ENCODE measurements around the gene CHN2. TPM values are rescaled to one million over a fixed set of nuclear protein-coding genes. Genes with fewer than 3 reads are reported as not detected.

Gene CHN2
- polyA plus RNA-seq, 2 of the 4 experiments (the other 2 are of a cell fraction): 0.06 TPM; not detected in 1

GRCh38 chr7:29356631-29357030, 162.1 kb downstream of the CHN2 start:
- no peak overlapping the region for H3K4me2 ChIP-seq
- CTCF ChIA-PET: interaction anchor here (0.8 to 0.9 kb wide), 2 partner anchors 52 to 167 kb away, joined by 4 read pairs; no protein-coding TSS in a partner anchor
- no peaks in the 10 kb centered on the region for H3K4me1 ChIP-seq
- H3K9me3 ChIP-seq: no peaks in the 10 kb centered on the region
- DNase-seq (ENCODE audit: low read depth in 1 of 2, low spot score in 1 of 2) (no peak), FAIRE-seq (no peak), ATAC-seq (no peak)
- 75% methylated on average over 9 of the region's 9 CpGs for WGBS (ENCODE audit: missing lambda C conversion rate)
- H3K4me3 ChIP-seq: no peak overlapping the region
- POLR2A ChIA-PET: no interaction called here
- no peak overlapping the region for H3K27ac ChIP-seq
- TF ChIP-seq MAZ (IDR thresholded peaks at IDR 0.05; ENCODE audit: borderline replicate concordance, low read depth, low read length): no peak
- TF ChIP-seq NPAS2 (CRISPR knock-in tag; IDR thresholded peaks at IDR 0.05; ENCODE audit: borderline replicate concordance): no peak
- TF ChIP-seq, protein P1, sequence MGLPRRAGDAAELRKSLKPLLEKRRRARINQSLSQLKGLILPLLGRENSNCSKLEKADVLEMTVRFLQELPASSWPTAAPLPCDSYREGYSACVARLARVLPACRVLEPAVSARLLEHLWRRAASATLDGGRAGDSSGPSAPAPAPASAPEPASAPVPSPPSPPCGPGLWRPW (IDR thresholded peaks at IDR 0.05): no peak
- TF ChIP-seq KDM5A (IDR thresholded peaks at IDR 0.05): no peak
- no peak for TF ChIP-seq JUNB (IDR thresholded peaks at IDR 0.05)
- no peak for TF ChIP-seq CHD4 (IDR thresholded peaks at IDR 0.05; ENCODE audit: borderline replicate concordance)
- TF ChIP-seq, protein P2, sequence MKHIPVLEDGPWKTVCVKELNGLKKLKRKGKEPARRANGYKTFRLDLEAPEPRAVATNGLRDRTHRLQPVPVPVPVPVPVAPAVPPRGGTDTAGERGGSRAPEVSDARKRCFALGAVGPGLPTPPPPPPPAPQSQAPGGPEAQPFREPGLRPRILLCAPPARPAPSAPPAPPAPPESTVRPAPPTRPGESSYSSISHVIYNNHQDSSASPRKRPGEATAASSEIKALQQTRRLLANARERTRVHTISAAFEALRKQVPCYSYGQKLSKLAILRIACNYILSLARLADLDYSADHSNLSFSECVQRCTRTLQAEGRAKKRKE (CRISPR knock-in tag; IDR thresholded peaks at IDR 0.05; ENCODE audit: low read depth): no peak
- TF ChIP-seq MAFK (IDR thresholded peaks at IDR 0.05; ENCODE audit: partially characterized antibody): no peak
- TF ChIP-seq ZNF302 (CRISPR knock-in tag; IDR thresholded peaks at IDR 0.05): no peak
- TF ChIP-seq, protein P3, sequence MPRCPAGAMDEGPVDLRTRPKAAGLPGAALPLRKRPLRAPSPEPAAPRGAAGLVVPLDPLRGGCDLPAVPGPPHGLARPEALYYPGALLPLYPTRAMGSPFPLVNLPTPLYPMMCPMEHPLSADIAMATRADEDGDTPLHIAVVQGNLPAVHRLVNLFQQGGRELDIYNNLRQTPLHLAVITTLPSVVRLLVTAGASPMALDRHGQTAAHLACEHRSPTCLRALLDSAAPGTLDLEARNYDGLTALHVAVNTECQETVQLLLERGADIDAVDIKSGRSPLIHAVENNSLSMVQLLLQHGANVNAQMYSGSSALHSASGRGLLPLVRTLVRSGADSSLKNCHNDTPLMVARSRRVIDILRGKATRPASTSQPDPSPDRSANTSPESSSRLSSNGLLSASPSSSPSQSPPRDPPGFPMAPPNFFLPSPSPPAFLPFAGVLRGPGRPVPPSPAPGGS (IDR thresholded peaks at IDR 0.05): no peak
- no peak for TF ChIP-seq ZSCAN20 (CRISPR knock-in tag; IDR thresholded peaks at IDR 0.05)
- TF ChIP-seq RFX5 (IDR thresholded peaks at IDR 0.05): no peak
- no peak for TF ChIP-seq TP53 (CRISPR knock-in tag; IDR thresholded peaks at IDR 0.05)
- no peak for TF ChIP-seq EHMT2 (IDR thresholded peaks at IDR 0.05; ENCODE audit: low read depth)
- TF ChIP-seq E2F6 (IDR thresholded peaks at IDR 0.05; ENCODE audit: borderline replicate concordance, low read depth): no peak
- TF ChIP-seq PHF8 (IDR thresholded peaks at IDR 0.05; ENCODE audit: borderline replicate concordance, low read depth): no peak
- no peak for TF ChIP-seq HOXB13 (CRISPR knock-in tag; IDR thresholded peaks at IDR 0.05; ENCODE audit: low read depth)
- TF ChIP-seq, protein P4, sequence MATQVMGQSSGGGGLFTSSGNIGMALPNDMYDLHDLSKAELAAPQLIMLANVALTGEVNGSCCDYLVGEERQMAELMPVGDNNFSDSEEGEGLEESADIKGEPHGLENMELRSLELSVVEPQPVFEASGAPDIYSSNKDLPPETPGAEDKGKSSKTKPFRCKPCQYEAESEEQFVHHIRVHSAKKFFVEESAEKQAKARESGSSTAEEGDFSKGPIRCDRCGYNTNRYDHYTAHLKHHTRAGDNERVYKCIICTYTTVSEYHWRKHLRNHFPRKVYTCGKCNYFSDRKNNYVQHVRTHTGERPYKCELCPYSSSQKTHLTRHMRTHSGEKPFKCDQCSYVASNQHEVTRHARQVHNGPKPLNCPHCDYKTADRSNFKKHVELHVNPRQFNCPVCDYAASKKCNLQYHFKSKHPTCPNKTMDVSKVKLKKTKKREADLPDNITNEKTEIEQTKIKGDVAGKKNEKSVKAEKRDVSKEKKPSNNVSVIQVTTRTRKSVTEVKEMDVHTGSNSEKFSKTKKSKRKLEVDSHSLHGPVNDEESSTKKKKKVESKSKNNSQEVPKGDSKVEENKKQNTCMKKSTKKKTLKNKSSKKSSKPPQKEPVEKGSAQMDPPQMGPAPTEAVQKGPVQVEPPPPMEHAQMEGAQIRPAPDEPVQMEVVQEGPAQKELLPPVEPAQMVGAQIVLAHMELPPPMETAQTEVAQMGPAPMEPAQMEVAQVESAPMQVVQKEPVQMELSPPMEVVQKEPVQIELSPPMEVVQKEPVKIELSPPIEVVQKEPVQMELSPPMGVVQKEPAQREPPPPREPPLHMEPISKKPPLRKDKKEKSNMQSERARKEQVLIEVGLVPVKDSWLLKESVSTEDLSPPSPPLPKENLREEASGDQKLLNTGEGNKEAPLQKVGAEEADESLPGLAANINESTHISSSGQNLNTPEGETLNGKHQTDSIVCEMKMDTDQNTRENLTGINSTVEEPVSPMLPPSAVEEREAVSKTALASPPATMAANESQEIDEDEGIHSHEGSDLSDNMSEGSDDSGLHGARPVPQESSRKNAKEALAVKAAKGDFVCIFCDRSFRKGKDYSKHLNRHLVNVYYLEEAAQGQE (IDR thresholded peaks at IDR 0.05): no peak

DNA sequence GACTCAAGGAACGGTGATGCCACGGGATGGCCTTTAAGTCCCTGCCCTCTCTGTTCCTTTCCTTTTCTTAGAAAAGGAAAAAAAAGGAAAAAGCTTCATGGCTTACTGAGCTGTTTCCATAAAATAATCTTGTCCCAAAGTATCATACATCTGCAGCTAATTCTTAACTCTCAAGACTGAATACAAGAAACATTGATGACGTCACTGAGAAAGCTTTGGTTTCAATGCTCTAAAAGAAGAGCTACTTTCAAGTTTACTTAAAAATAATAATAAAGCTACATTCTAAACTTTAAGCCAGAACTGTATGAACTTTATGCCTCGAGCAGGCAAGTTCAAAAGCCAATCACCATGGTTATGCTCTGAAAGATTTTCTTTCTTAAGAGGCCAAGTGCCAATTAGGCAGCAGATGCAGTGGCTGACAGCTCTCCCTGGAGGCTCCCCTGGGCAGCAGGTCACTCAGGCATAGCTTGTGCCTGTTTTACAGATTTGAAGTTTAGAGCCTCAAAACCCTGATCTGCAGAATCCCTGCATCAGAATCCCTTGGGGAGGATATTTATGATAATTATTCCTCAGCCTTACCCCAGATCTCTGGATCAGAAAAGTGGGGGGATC, 165.0 kb downstream of the CHN2 start:
- Histone ChIP-seq H3K9me3 (no peaks in the 10 kb centered on the region), H3K27ac (no peak overlapping the region), H3K4me3 (no peak overlapping the region), H3K4me2 (no peak overlapping the region), H3K4me1 (no peaks in the 10 kb centered on the region)
- no peak for FAIRE-seq
- TF ChIP-seq TFCP2L1 (CRISPR knock-in tag; IDR thresholded peaks at IDR 0.05): no peak
- TF ChIP-seq NPAS2 (CRISPR knock-in tag; IDR thresholded peaks at IDR 0.05; ENCODE audit: borderline replicate concordance): no peak
- no peak for TF ChIP-seq ZNF302 (CRISPR knock-in tag; IDR thresholded peaks at IDR 0.05)
- no peak for TF ChIP-seq MAX (IDR thresholded peaks at IDR 0.05)
- TF ChIP-seq ZC3H11A (IDR thresholded peaks at IDR 0.05): no peak
- TF ChIP-seq HOXB13 (CRISPR knock-in tag; IDR thresholded peaks at IDR 0.05; ENCODE audit: low read depth): no peak
- no peak for TF ChIP-seq CBX8 (IDR thresholded peaks at IDR 0.05)
- ATAC-seq: no peak
- DNase-seq (ENCODE audit: low read depth in 1 of 2, low spot score in 1 of 2): no peak
- POLR2A ChIA-PET: interaction anchor here (0.6 kb wide), 1 partner anchor 36 kb away, joined by 12 read pairs; no protein-coding TSS in a partner anchor
- CTCF ChIA-PET: interaction anchor here (1.3 kb wide), 1 partner anchor 16 kb away, joined by 3 read pairs; no protein-coding TSS in a partner anchor
- 40% methylated on average over 4 of the region's 4 CpGs for WGBS (ENCODE audit: missing lambda C conversion rate)

Measured in A549 (cell line).